ENCODE measurements around the gene GUCY1A2.

Gene GUCY1A2

DNA sequence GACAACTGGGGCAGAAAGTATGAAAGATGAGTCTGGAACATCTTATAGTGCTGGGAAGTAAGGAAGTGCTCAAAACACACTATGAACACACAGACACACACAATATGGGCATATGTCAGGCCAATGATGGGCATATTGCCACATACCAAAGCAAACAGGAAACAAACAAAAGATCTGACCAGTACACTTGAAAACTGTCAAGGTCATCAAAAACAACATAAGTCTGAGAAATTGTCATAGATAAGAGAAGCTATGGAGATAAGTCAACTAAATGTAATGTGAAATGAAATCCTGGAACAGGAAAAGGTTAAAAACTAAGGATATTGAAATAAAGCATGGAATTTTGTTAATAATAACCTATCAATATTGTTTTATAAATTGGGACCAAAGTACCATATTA is 46.4 kb downstream of the GUCY1A2 start:
- no peak for TF ChIP-seq CTCF (IDR thresholded peaks at IDR 0.05; ENCODE audit: control insufficient read depth, insufficient read depth, low read depth, low read length, missing control alignments)
- no peak overlapping the region for H3K4me3 ChIP-seq (ENCODE audit: control insufficient read depth, low read depth, low read length)
- no peak for DNase-seq (ENCODE audit: low read depth)

DNA sequence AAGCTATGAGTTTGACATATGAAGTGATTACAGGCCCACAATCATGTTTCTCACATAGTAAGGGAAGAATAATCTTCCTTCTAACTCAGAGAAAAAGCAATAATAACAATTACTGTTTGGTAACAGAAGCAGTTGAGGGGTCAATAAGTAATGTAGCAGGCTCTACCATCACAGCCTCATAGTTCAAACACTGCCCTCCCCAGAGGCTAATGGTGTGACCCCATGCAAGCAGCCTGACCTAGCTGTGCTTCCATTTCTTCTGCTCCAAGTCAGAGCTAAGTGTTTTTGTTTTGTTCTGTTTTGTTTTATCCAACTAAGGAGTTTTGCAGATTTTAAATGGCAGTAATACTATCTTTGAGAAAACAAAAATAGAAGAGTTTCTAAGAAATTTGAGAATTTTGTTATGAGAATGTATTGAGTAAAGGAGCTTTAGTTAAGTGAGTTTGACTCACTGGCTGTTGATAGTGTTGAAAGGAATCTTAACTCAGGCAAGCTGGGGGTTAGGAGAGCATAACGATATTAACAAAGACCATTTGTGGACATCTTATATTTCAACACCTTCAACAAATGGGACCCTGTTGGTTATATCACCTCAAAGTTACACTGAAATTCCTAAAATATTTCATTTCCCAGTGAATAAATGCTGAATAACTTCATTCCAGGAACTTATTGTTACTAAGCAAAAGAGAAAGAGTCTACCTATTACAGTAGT is 48.5 kb downstream of the GUCY1A2 start:
- no peak for DNase-seq (ENCODE audit: low read depth)
- H3K4me3 ChIP-seq (ENCODE audit: control insufficient read depth, low read depth, low read length): no peak overlapping the region
- no peak for TF ChIP-seq CTCF (IDR thresholded peaks at IDR 0.05; ENCODE audit: control insufficient read depth, insufficient read depth, low read depth, low read length, missing control alignments)

GRCh38 chr11:106962995-106963394 is 55.3 kb downstream of the GUCY1A2 start:
- TF ChIP-seq CTCF (IDR thresholded peaks at IDR 0.05; ENCODE audit: control insufficient read depth, insufficient read depth, low read depth, low read length, missing control alignments): no peak
- no peak overlapping the region for H3K4me3 ChIP-seq (ENCODE audit: control insufficient read depth, low read depth, low read length)
- DNase-seq (ENCODE audit: low read depth): no peak

- H3K4me3 ChIP-seq (ENCODE audit: control insufficient read depth, low read depth, low read length): no peak overlapping the region
- DNase-seq (ENCODE audit: low read depth): peak; percentile 92
- no peak for TF ChIP-seq CTCF (IDR thresholded peaks at IDR 0.05; ENCODE audit: control insufficient read depth, insufficient read depth, low read depth, low read length, missing control alignments)
Observed at GRCh38 chr11:106961518-106961917, 56.8 kb downstream of the GUCY1A2 start.

GRCh38 chr11:106961048-106961447 is 57.2 kb downstream of the GUCY1A2 start:
- no peak for DNase-seq (ENCODE audit: low read depth)
- no peak overlapping the region for H3K4me3 ChIP-seq (ENCODE audit: control insufficient read depth, low read depth, low read length)
- TF ChIP-seq CTCF (IDR thresholded peaks at IDR 0.05; ENCODE audit: control insufficient read depth, insufficient read depth, low read depth, low read length, missing control alignments): no peak

DNA sequence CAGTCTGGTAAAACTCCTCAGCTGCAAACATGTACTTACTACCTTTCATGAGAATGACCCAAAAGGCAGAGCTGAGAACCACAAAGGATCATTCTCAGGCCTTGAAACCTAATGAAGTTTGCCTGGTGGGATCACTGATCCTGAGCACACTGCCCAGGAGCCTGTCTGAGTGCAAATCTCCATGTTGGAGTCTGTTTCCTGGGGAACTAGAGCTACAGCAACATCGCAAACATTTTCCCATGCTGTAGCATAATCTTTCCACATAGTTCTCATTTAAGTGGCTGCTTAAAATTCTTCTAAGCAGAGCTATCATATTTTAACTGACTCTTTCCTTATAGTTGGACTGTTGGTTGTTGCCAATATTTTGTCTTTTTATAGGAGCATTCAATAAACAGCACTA is 58.5 kb downstream of the GUCY1A2 start:
- H3K4me3 ChIP-seq (ENCODE audit: control insufficient read depth, low read depth, low read length): no peak overlapping the region
- DNase-seq (ENCODE audit: low read depth): no peak
- TF ChIP-seq CTCF (IDR thresholded peaks at IDR 0.05; ENCODE audit: control insufficient read depth, insufficient read depth, low read depth, low read length, missing control alignments): no peak

All from AG09309 (cell line).